Tibial nerve (tissue), 4 donors: ENCODE results near the gene SLC39A9.

Experiments used
- CTCF ChIP-seq, 5 experiments: fragments of 200-600 bp in 3 of 5; fragments of 450-650 bp in 2 of 5; sonication (generic) in 3 of 5; IDR thresholded peaks; one replicate each; pipeline ENCODE4 v1.5.1; 2016 to 2019; ENCODE audit warnings: antibody characterized with exemption in 5 of 5, mild to moderate bottlenecking in 3 of 5, moderate library complexity in 2 of 5
- EP300 ChIP-seq, 2 donors: sonication (generic); formaldehyde crosslinking; IDR thresholded peaks; one replicate each; pipeline ENCODE4 v1.6.1; 2017; ENCODE audit warnings: antibody characterized with exemption in 2 of 2, mild to moderate bottlenecking in 1 of 2
- POLR2A ChIP-seq, 2 donors: fragments of 450-650 bp; IDR thresholded peaks; one replicate each; pipeline ENCODE4 v1.6.1; 2017; ENCODE audit warnings: antibody characterized with exemption in 2 of 2, mild to moderate bottlenecking in 2 of 2, moderate library complexity in 2 of 2

GRCh38 chr14:69349091-69349777, 49.3 kb upstream of the SLC39A9 start:
- TF ChIP-seq EP300 (IDR thresholded peaks at IDR 0.05) (no peak), CTCF (IDR thresholded peaks at IDR 0.05) (no peak), POLR2A (IDR thresholded peaks at IDR 0.05) (no peak)
